SJSA1 (cell line): ENCODE data around the gene ZNF587B. TPM values are rescaled to one million over a fixed set of nuclear protein-coding genes. Genes with fewer than 3 reads are reported as not detected.
"Not testable (repeated sequence)": the region's sequence is repeated elsewhere in the genome, so short reads cannot be mapped to it uniquely, and the experiment has no call there.

ENCODE experiments used
- DNase-seq, 2 experiments: peaks; one replicate each; pipeline ENCODE4 v3.0.0-alpha.2; 2015 to 2020; ENCODE audit warnings: low spot score in 2 of 2, low read depth in 1 of 2
- H3K27ac ChIP-seq: fragments of 250-450 bp; sonication (Bioruptor Pico); 2 replicates; pipeline ENCODE4 v1.5.1; 2020; ENCODE audit warnings: mild to moderate bottlenecking, moderate library complexity
- H3K27me3 ChIP-seq: fragments of 250-450 bp; sonication (Bioruptor Pico); replicated peaks from 2 replicates; pipeline ENCODE4 v1.5.1; 2020; ENCODE audit warnings: mild to moderate bottlenecking, moderate library complexity
- H3K36me3 ChIP-seq: fragments of 250-450 bp; sonication (Bioruptor Pico); 2 replicates; pipeline ENCODE4 v1.5.1; 2020; ENCODE audit warnings: mild to moderate bottlenecking
- H3K4me1 ChIP-seq: fragments of 250-450 bp; sonication (Bioruptor Pico); replicated peaks from 2 replicates; pipeline ENCODE4 v1.6.1; 2021; ENCODE audit warnings: mild to moderate bottlenecking
- H3K4me3 ChIP-seq: fragments of 250-450 bp; sonication (Bioruptor Pico); 2 replicates; pipeline ENCODE4 v1.5.1; 2020; ENCODE audit warnings: mild to moderate bottlenecking
- H3K9me3 ChIP-seq: fragments of 250-450 bp; sonication (Bioruptor Pico); replicated peaks from 2 replicates; pipeline ENCODE4 v1.5.1; 2020; ENCODE audit warnings: mild to moderate bottlenecking
- total RNA-seq: library from RNA; depleted of rRNA; stranded (reverse); fragments of >200 nt; shearing (Covaris generic); gene quantifications from 2 replicates; pipeline ENCODE4 v1.2.3, GENCODE V29; 2014; rRNA removed

ZNF587B gene
- total RNA-seq, 1 experiment from 2014 or later, result 13.6 TPM

GRCh38 chr19:57867868-57868492 lies 37.9 kb downstream of the ZNF587B start:
- no peak for DNase-seq
- no peaks in the 10 kb centered on the region for H3K4me1 ChIP-seq
- H3K27me3 ChIP-seq, result no peaks in the 10 kb centered on the region
- peaks cover 44% of the 10 kb centered on the region for H3K36me3 ChIP-seq
- H3K9me3 ChIP-seq, result peaks cover 28% of the 10 kb centered on the region
- H3K4me3 ChIP-seq, result no peak overlapping the region
- H3K27ac ChIP-seq, result no peak overlapping the region

DNA sequence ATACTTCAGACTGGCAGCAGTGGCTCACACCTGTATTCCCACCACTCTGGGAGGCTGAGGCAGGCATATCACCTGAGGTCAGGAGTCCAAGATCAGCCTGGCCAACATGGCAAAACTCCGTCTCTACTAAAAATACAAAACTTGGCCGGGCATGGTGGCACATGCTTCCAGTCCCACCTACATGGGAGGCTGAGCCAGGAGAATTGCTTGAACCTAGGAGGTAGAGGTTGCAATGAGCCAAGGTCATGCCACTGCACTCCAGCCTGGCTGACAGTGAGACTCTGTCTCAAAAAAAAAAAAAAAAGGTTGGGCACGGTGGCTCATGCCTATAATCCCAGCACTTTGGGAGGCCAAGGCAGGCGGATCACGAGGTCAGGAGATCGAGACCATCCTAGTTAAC lies 39.6 kb downstream of the ZNF587B start:
- H3K4me1 ChIP-seq, H3K27ac ChIP-seq, DNase-seq, H3K27me3 ChIP-seq, H3K4me3 ChIP-seq: not testable (repeated sequence)
- peaks cover 33% of the 10 kb centered on the region for H3K36me3 ChIP-seq
- H3K9me3 ChIP-seq, result peaks cover 34% of the 10 kb centered on the region

DNA sequence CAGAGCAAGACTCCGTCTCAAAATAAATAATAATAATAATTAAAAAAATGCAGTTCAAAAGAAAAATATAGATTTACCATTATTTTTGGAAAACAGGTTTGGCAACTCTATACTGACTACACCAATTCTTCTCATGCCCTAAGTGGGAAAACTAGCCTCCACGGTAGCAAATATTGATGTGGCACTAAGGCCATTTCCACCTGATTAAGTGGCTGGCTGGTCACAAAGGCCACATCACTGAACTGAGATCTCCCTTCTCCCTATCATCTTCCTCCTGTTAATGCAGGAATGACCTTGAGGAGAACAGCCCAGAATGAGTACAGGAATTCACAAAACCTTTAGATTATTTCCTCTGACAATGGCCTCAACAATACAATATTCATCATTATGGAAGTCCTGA lies 40.1 kb downstream of the ZNF587B start:
- Histone ChIP-seq H3K27me3 (no peaks in the 10 kb centered on the region), H3K36me3 (peaks cover 27% of the 10 kb centered on the region), H3K27ac (no peak overlapping the region), H3K4me3 (no peak overlapping the region), H3K9me3 (peaks cover 34% of the 10 kb centered on the region), H3K4me1 (no peaks in the 10 kb centered on the region)
- no peak for DNase-seq

DNA sequence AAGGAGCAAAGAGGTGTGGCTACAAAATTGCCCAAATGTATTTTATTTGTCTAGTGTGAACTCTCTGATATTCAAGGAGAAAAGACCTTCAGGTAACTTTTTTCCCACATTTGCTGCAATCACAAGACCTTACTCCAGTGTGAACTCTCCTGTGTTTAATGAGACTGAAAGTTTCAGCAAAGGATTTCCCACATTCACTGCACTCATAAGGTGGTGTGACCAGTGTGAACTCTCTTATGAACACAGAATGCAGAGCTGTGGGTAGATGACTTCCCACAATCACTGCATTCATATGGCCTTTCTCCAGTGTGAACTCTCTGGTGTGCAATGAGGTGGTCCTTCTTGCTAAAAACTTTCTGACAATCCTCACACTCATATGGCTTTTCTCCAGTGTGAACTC lies 42.4 kb downstream of the ZNF587B start:
- peaks cover 9% of the 10 kb centered on the region for H3K36me3 ChIP-seq
- H3K9me3 ChIP-seq, result peaks cover 34% of the 10 kb centered on the region
- H3K4me3 ChIP-seq, result no peak overlapping the region
- no peaks in the 10 kb centered on the region for H3K4me1 ChIP-seq
- DNase-seq, result no peak
- H3K27ac ChIP-seq, result no peak overlapping the region
- H3K27me3 ChIP-seq, result no peaks in the 10 kb centered on the region

DNA sequence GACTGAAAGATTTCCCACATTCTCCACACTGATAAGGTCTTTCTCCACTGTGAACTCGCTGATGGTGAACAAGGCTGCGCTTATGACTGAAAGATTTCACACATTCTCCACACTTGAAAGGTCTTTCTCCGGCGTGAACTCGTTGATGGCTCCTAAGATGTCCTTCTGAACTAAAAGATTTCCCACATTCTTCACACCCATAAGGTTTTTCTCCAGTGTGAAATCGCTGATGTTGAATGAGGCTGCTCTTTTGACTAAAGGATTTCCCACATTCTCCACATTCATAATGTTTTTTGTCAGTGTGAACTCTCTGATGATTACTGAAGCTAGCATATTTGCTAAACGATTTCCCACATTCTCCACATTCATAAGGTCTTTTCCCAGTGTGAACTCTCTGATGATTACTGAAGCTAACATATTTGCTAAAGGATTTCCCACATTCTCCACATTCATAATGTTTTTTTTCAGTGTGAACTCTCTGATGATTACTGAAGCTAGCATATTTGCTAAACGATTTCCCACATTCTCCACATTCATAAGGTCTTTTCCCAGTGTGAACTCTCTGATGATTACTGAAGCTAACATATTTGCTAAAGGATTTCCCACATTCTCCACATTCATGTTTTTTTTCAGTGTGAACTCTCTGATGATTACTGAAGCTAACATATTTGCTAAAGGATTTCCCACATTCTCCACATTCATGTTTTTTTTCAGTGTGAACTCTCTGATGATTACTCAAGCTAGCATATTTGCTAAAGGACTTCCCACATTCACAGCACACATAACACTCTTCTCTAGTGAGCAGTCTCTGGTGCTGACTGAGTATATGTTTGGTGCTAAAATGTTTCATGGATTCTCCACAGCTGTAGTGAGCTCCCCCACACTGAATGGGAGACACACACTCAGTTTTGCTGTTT lies 44.0 kb downstream of the ZNF587B start:
- peaks cover 26% of the 10 kb centered on the region for H3K9me3 ChIP-seq
- not testable (repeated sequence) for H3K4me1 ChIP-seq, H3K36me3 ChIP-seq, H3K4me3 ChIP-seq, H3K27me3 ChIP-seq, H3K27ac ChIP-seq, DNase-seq

DNA sequence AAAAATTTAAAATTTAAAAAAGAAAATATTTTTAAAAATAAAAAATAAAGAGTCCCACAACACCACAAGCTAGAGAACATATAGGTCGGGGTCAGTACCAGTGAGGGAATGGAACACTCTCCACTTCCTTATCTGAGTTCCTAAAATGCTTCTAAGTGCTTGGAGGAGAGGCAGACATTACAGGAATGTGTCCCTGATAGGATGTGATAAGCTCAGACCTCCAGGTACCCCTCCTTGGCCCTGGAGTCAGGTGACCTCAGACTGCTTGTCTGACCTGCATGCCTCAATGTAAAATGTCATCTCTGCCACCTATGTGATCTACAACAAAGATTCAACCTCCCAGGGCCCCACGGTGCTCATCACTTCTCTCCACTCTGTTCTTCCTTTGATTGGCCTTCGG lies 55.9 kb downstream of the ZNF587B start:
- H3K9me3 ChIP-seq, result peaks cover 11% of the 10 kb centered on the region
- no peak overlapping the region for H3K4me3 ChIP-seq
- DNase-seq, result no peak
- no peaks in the 10 kb centered on the region for H3K27me3 ChIP-seq
- H3K36me3 ChIP-seq, result no peaks in the 10 kb centered on the region
- no peak overlapping the region for H3K27ac ChIP-seq
- H3K4me1 ChIP-seq, result no peaks in the 10 kb centered on the region

DNA sequence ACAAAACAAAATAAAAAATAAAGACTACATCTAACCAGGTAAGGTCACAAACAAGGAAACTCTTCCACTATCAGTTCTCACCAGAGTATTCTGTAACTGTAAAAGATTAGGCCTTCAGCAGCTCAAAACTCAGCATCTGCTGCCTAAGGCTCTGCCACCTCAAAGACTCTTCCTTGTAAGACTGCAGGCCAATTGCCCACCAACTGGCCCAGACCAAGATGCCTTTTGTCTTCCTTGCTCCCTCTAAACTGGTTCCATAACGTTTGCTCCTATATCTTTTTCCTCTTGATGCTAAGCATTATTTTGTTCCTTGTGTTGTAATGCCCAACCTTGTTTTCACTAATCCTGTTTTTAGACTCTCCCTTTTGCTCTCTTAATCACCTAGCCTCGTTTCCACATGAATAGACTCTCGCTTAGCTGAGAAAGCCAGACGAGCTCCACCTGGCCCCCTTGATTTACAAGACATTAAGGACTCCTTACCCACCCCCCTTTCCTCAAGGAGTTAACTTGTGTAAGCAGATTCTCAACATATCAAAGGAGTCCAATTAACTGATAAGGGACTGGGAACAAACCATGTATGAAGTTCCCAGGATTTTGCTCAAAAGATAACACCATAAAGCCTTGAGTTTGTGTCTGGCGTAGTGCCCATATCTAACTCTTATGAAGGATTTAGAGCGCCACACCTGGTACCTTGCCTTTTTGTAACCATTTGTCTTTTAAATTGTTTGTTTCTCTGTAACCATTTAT lies 57.3 kb downstream of the ZNF587B start:
- Histone ChIP-seq H3K4me3 (no peak overlapping the region), H3K4me1 (no peaks in the 10 kb centered on the region), H3K27ac (no peak overlapping the region), H3K36me3 (no peaks in the 10 kb centered on the region), H3K9me3 (peaks cover 11% of the 10 kb centered on the region), H3K27me3 (no peaks in the 10 kb centered on the region)
- DNase-seq, result no peak

DNA sequence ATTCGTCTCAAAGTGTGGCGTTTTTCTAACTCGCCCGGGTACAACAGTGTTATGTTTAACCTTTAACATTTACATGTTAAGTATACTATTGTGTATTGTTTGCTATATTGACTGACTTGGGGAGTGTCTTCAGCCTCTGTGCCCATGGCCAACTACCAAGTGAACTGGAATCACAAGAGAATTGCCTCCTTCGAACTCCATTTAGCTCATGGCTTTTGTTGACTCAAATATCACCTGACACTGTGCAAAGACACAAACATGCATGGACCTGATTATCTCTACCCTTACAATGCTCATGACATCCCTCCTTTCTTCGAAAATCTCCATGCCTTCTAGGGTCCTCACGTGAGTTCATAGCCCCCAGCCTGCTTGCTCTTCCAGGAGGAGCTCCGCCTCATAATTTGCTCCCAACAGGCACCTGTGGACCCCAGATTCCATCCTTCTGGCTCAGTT lies 58.0 kb downstream of the ZNF587B start:
- Histone ChIP-seq H3K36me3 (no peaks in the 10 kb centered on the region), H3K4me3 (no peak overlapping the region), H3K27me3 (no peaks in the 10 kb centered on the region), H3K4me1 (no peaks in the 10 kb centered on the region), H3K27ac (no peak overlapping the region), H3K9me3 (peaks cover 11% of the 10 kb centered on the region)
- no peak for DNase-seq

GRCh38 chr19:57888560-57889231 lies 58.6 kb downstream of the ZNF587B start, which contains the start of gene ZNF814:
Gene ZNF814, minus strand, starts transcription at chr19:57889037. Its CDS starts 235 bp downstream, at chr19:57888802.
- Histone ChIP-seq H3K9me3 (peaks cover 13% of the 10 kb centered on the region), H3K4me1 (no peaks in the 10 kb centered on the region), H3K27me3 (no peaks in the 10 kb centered on the region), H3K27ac (no peak within 1 kb of the TSS), H3K4me3 (no peak within 1 kb of the TSS), H3K36me3 (no peaks in the 10 kb centered on the region)
- DNase-seq, result no peak

DNA sequence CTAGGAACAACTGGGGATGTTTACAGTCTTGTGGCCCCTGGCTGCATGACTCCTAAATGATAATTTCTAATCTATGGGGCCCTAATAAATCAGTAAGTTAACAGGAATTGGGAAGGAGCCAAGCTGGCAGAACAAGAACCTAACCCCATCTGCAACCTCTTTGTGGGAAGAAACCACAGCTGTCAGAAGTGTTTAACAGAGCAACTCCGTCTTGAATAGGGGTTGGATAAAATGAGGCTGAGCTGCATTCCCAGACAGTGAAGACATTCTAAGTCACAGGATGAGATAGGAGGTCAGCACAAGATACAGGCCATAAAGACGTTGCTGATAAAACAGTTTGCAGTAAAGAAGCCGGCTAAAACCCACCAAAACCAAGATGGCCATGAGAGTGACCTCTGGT lies 60.6 kb downstream of the ZNF587B start:
- not testable (repeated sequence) for H3K9me3 ChIP-seq, H3K36me3 ChIP-seq, H3K4me1 ChIP-seq, H3K4me3 ChIP-seq, H3K27me3 ChIP-seq, DNase-seq, H3K27ac ChIP-seq

Other genes with a start within 250 kb of the ZNF587B start
- 6.1 and 18.0 TPM in 2 replicates for gene ZIK1, start 246.2 kb upstream of the ZNF587B start, total RNA-seq
- gene ZNF530, start 230.4 kb upstream of the ZNF587B start, total RNA-seq, result 12.6 and 21.4 TPM in 2 replicates
- 25.0 and 26.3 TPM in 2 replicates for gene ZNF134, start 216.1 kb upstream of the ZNF587B start, total RNA-seq
- 9.7 and 18.5 TPM in 2 replicates for gene ZNF211, start 197.1 kb upstream of the ZNF587B start, total RNA-seq
- gene ZSCAN4, start 161.4 kb upstream of the ZNF587B start, total RNA-seq, result not detected in 2 replicates
- gene ZNF551, start 148.3 kb upstream of the ZNF587B start, total RNA-seq, result 6.3 and 12.2 TPM in 2 replicates
- 0.91 and 0.92 TPM in 2 replicates for gene ZNF154, start 121.1 kb upstream of the ZNF587B start, total RNA-seq
- gene ZNF671, start 102.7 kb upstream of the ZNF587B start, total RNA-seq, result 2.0 and 4.8 TPM in 2 replicates
- 5.7 and 13.0 TPM in 2 replicates for gene ZNF776, start 83.5 kb upstream of the ZNF587B start, total RNA-seq
- gene ZNF586, start 60.6 kb upstream of the ZNF587B start, total RNA-seq, result 10.7 and 18.2 TPM in 2 replicates
- 3.3 and 3.5 TPM in 2 replicates for gene ZNF552, start 15.4 kb upstream of the ZNF587B start, total RNA-seq
- gene ZNF587, start 19.6 kb downstream of the ZNF587B start, total RNA-seq, result 12.3 and 13.3 TPM in 2 replicates
- gene ZNF814, start 58.7 kb downstream of the ZNF587B start, total RNA-seq, result 1.1 and 10.2 TPM in 2 replicates
- 7.4 and 8.4 TPM in 2 replicates for gene ZNF417, start 86.3 kb downstream of the ZNF587B start, total RNA-seq
- gene ZNF418, start 105.1 kb downstream of the ZNF587B start, total RNA-seq, result 0.21 TPM in 1 of 2 replicates, not detected in the other
- 1.8 and 5.2 TPM in 2 replicates for gene ZNF256, start 117.4 kb downstream of the ZNF587B start, total RNA-seq
- gene C19orf18, start 144.2 kb downstream of the ZNF587B start, total RNA-seq, result not detected in 2 replicates
- gene ZNF606, start 172.5 kb downstream of the ZNF587B start, total RNA-seq, result 13.1 and 32.0 TPM in 2 replicates
- gene ZSCAN1, start 203.7 kb downstream of the ZNF587B start, total RNA-seq, result not detected in 2 replicates
- not detected in 2 replicates for gene ZNF135, start 229.0 kb downstream of the ZNF587B start, total RNA-seq